DND-41 (cell line): Measurements from ENCODE around the gene BCL7B.
"Not testable (repeated sequence)": the region's sequence is repeated elsewhere in the genome, so short reads cannot be mapped to it uniquely, and the experiment has no call there.

ENCODE experiments used
- ATAC-seq: fragments of 200-7000 bp; cut with Tn5 transposase; 3 replicates; pipeline ENCODE4 v1.9.1; 2021; ENCODE audit warnings: low read depth; ENCODE audit not compliant: insufficient read depth
- DNase-seq: peaks from one replicate; pipeline ENCODE4 v3.0.0-alpha.2; 2020
- H2AFZ ChIP-seq: 2 replicates; pipeline ENCODE4 v1.6.0; 2012; ENCODE audit warnings: low read depth, low read length
- H3K27ac ChIP-seq: 2 replicates; pipeline ENCODE4 v1.5.1; 2012; ENCODE audit warnings: low read length, inconsistent platforms
- H3K27me3 ChIP-seq: fragments of 200-600 bp; sonication (generic); 2 replicates; pipeline ENCODE4 v1.6.0; 2012; ENCODE audit warnings: low read length, mild to moderate bottlenecking, inconsistent platforms; ENCODE audit not compliant: insufficient read depth, poor library complexity
- H3K36me3 ChIP-seq: 2 replicates; pipeline ENCODE4 v1.5.1; 2012; ENCODE audit warnings: low read length, inconsistent platforms; ENCODE audit not compliant: insufficient read depth
- H3K4me1 ChIP-seq: 2 replicates; pipeline ENCODE4 v1.5.1; 2012; ENCODE audit warnings: mild to moderate bottlenecking, low read length; ENCODE audit not compliant: insufficient read depth
- H3K4me2 ChIP-seq: 2 replicates; pipeline ENCODE4 v1.6.0; 2012; ENCODE audit warnings: mild to moderate bottlenecking, moderate library complexity, low read length, inconsistent platforms; ENCODE audit not compliant: insufficient read depth
- H3K4me3 ChIP-seq, 2 experiments: fragments of 200-600 bp in 1 of 2; shearing (Covaris generic) in 1 of 2; 2 replicates each; pipeline ENCODE4 v1.5.1; 2012 to 2016; ENCODE audit warnings: inconsistent platforms in 2 of 2, low read length in 2 of 2, mild to moderate bottlenecking in 2 of 2, low read depth in 1 of 2, moderate library complexity in 1 of 2
- H3K79me2 ChIP-seq: 2 replicates; pipeline ENCODE4 v1.6.0; 2012; ENCODE audit warnings: low read length, inconsistent platforms; ENCODE audit not compliant: insufficient read depth
- H3K9ac ChIP-seq: 2 replicates; pipeline ENCODE4 v1.6.0; 2012; ENCODE audit warnings: low read depth, mild to moderate bottlenecking, inconsistent platforms, low read length, moderate library complexity
- H3K9me3 ChIP-seq: 2 replicates; pipeline ENCODE4 v1.5.1; 2012; ENCODE audit warnings: low read length, moderate library complexity, mild to moderate bottlenecking, inconsistent platforms; ENCODE audit not compliant: insufficient read depth, severe bottlenecking
- H4K20me1 ChIP-seq: 2 replicates; pipeline ENCODE4 v1.6.0; 2012; ENCODE audit warnings: low read length; ENCODE audit not compliant: insufficient read depth
- CTCF ChIP-seq: IDR thresholded peaks from 2 replicates; pipeline ENCODE4 v1.5.1; 2012; ENCODE audit warnings: borderline replicate concordance, low read length, moderate library complexity, mild to moderate bottlenecking; ENCODE audit not compliant: poor library complexity, severe bottlenecking; ENCODE audit errors: extremely low read depth
- EZH2 ChIP-seq: IDR thresholded peaks from 3 replicates; pipeline ENCODE4 v1.6.1; 2012; ENCODE audit warnings: borderline replicate concordance, low read depth, mild to moderate bottlenecking, moderate library complexity, low read length, inconsistent platforms; ENCODE audit not compliant: severe bottlenecking

The BCL7B gene

GRCh38 chr7:73556208-73557107, 1.0 kb downstream of the BCL7B start:
- ATAC-seq, result no peak
- H3K4me1 ChIP-seq, result peaks cover 39% of the 10 kb centered on the region
- no peaks in the 10 kb centered on the region for H3K9me3 ChIP-seq
- H3K36me3 ChIP-seq, result peaks cover 39% of the 10 kb centered on the region
- peak overlapping the region; percentile 100 for H3K9ac ChIP-seq
- no peak for DNase-seq
- peaks cover 59% of the 10 kb centered on the region for H3K79me2 ChIP-seq
- peak overlapping the region; percentile 72 for H2AFZ ChIP-seq
- peak overlapping the region; percentile 86 for H3K4me2 ChIP-seq
- H3K4me3 ChIP-seq, result peak overlapping the region; percentile 89 to 91
- no peak for TF ChIP-seq EZH2
- no peak for TF ChIP-seq CTCF
- H3K27ac ChIP-seq, result peak overlapping the region; percentile 70
- H4K20me1 ChIP-seq, result peaks cover 46% of the 10 kb centered on the region
- H3K27me3 ChIP-seq, result no peaks in the 10 kb centered on the region

GRCh38 chr7:73555411-73555982, 2.0 kb downstream of the BCL7B start:
- no peaks in the 10 kb centered on the region for H3K9me3 ChIP-seq
- peak overlapping the region; percentile 86 for H3K4me2 ChIP-seq
- H3K79me2 ChIP-seq, result peaks cover 67% of the 10 kb centered on the region
- ATAC-seq (no peak), DNase-seq (no peak)
- TF ChIP-seq CTCF, result no peak
- no peak for TF ChIP-seq EZH2
- H4K20me1 ChIP-seq, result peaks cover 46% of the 10 kb centered on the region
- H3K9ac ChIP-seq, result peak overlapping the region; percentile 100
- peaks cover 39% of the 10 kb centered on the region for H3K4me1 ChIP-seq
- peak overlapping the region; percentile 70; the same call in 1 of the 2 replicates for H3K27ac ChIP-seq
- no peaks in the 10 kb centered on the region for H3K27me3 ChIP-seq
- peak overlapping the region; percentile 89 to 91; a peak in 3 of 4 replicates for H3K4me3 ChIP-seq
- no peak overlapping the region for H2AFZ ChIP-seq
- peaks cover 45% of the 10 kb centered on the region for H3K36me3 ChIP-seq

GRCh38 chr7:73550093-73550492, 7.4 kb downstream of the BCL7B start:
- not testable (repeated sequence) for H3K27me3 ChIP-seq, H3K4me3 ChIP-seq, H2AFZ ChIP-seq, H3K4me2 ChIP-seq, H3K9ac ChIP-seq, DNase-seq, ATAC-seq, H3K27ac ChIP-seq, H3K9me3 ChIP-seq
- H3K36me3 ChIP-seq, result peaks cover 84% of the 10 kb centered on the region
- peaks cover 95% of the 10 kb centered on the region for H3K79me2 ChIP-seq
- H4K20me1 ChIP-seq, result peaks cover 57% of the 10 kb centered on the region; the same call in 1 of the 2 replicates
- H3K4me1 ChIP-seq, result peaks cover 21% of the 10 kb centered on the region

GRCh38 chr7:73549176-73549575, 8.3 kb downstream of the BCL7B start:
- Histone ChIP-seq H4K20me1 (peaks cover 51% of the 10 kb centered on the region; the same call in 1 of the 2 replicates), H3K4me2 (no peak overlapping the region), H3K79me2 (peaks cover 95% of the 10 kb centered on the region)

More at GRCh38 chr7:73549176-73549575, 8.3 kb downstream of the BCL7B start:
- Histone ChIP-seq H3K27me3 (no peaks in the 10 kb centered on the region), H3K4me1 (peaks cover 11% of the 10 kb centered on the region; the same call in 1 of the 2 replicates), H3K9ac (no peak overlapping the region), H3K4me3 (no peak overlapping the region), H3K36me3 (peaks cover 80% of the 10 kb centered on the region), H3K9me3 (no peaks in the 10 kb centered on the region), H3K27ac (0 out of 2 replicates have a peak overlapping the region, but pooled peaks have one; percentile 37), H2AFZ (no peak overlapping the region)
- DNase-seq (no peak), ATAC-seq (no peak)
- no peak for TF ChIP-seq CTCF
- no peak for TF ChIP-seq EZH2
